Central memory CD4-positive, alpha-beta T cell (primary cell): ENCODE results near the gene ZNF808.
A peak's percentile ranks its signal among the peaks of the same experiment; 100 is the strongest.
"Not testable (repeated sequence)": the region's sequence is repeated elsewhere in the genome, so short reads cannot be mapped to it uniquely, and the experiment has no call there.

ENCODE experiments used
- DNase-seq: peaks from one replicate; pipeline ENCODE4 v3.0.0; 2022

ZNF808 gene

DNA sequence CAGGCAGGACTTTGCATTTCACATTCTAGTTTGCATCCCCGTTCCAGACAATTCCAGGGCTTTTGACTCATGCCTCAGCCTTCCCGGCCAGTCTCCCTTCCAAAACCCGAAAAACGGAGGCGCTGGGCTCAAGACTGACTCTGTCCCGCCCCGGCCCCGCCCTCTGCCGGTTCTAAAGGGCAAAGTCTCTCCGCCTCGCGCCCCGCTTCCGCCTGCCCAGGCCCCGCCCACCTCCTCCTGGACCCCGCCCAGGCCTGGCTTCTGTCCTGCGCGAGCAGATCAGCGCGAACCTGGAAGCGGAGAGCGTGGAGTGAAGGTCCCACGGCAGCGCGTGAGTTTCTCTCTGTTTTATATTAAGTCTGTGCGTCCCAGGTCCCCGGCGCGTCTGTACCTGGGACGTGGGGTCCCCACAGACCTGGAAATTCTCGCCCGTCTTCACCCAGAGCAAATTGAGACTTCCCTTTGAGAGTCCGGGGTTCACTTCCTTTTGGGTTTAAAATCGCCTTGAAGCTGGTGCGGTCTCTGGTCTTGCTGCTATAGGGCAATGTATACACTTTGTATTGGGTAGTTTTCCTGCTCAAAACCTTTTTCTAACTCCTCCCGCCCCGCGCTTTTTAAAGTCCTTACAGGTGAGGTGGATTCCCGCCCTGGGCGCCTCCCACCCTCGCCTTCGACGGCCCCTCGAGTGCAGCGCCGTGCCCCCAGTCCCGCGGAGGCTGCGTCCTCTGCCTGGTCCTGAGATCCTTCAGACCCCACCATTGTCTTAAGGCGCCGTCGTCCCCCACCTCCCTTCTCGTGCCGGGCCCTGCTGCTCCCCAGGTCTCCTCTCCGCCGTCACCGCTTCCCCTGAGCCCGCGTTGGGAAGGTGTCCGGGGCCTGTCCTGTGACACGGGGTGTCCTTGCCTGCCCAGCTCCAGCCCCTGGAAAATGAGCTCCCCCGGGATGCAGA is 73.8 kb downstream of the ZNF808 start:
- DNase-seq: peak; percentile 87

DNA sequence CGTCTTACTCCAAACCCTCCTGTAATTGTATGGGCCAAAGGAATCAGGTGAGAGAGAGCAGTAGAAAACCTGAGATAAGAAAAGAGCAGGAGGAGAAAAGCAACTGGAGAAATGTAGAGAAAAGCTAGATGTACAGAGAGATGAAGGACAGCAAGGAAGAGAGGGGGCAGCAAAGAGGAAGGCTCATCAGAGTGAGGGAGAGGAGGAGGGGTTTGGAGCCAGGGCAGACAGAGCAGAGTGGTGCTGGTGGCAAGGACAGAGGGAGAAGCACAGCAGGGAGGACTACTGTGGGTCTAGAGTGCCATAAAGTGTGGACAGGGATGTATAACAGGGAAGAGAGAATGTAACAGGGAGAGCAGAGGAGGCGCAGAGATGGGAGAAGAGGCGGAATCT is 74.5 kb downstream of the ZNF808 start:
- not testable (repeated sequence) for DNase-seq

GRCh38 chr19:52602941-52603340 is 75.5 kb downstream of the ZNF808 start:
- no peak for DNase-seq

GRCh38 chr19:52603558-52604207 is 76.2 kb downstream of the ZNF808 start:
- no peak for DNase-seq
